ENCODE measurements around the gene FMOD. TPM values are rescaled to one million over a fixed set of nuclear protein-coding genes. Genes with fewer than 3 reads are reported as not detected.

FMOD gene
- total and polyA plus RNA-seq, 2 donors (not counting 1 experiment from before 2014, with no cell fraction given) = 3.3 to 9.0 TPM

DNA sequence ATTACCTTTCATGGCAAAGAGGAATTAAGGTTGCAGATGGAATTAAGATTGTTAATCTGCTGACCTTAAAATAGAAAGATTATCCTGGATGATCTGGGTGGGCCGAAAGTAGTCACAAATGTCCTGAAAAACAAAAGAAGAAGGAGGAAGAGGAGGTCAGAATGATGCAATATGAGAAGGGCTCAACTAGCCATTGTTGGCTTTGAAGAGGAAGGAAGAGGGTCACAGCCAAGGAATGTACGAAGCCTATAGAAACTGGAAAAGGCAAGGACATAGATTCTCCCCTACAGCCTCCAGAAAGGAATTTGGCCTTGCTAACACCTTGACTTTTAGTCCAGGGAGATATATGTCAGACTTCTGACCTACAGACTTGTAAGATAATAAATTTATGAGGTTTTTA lies 39.4 kb upstream of the FMOD start:
- no peak overlapping the region for H3K4me3 ChIP-seq (replicated peaks in 1 of 4; ENCODE audit: control extremely low read depth in 1 of 4, insufficient read depth in 1 of 4, low read depth in 3 of 4, low read length in 4 of 4)
- DNase-seq (ENCODE audit: low read depth in 2 of 2) = no peak
- H4K20me1 ChIP-seq (ENCODE audit: control insufficient read depth, extremely low read depth, insufficient read depth, low read length) = no peaks in the 10 kb centered on the region
- H3K79me2 ChIP-seq (ENCODE audit: control insufficient read depth, insufficient read depth, low read length) = no peaks in the 10 kb centered on the region
- H3K27ac ChIP-seq (ENCODE audit: insufficient read depth, low read length) = no peak overlapping the region
- no peaks in the 10 kb centered on the region for H3K36me3 ChIP-seq (ENCODE audit: control insufficient read depth, insufficient read depth, low read length)
- H3K27me3 ChIP-seq (ENCODE audit: control insufficient read depth, insufficient read depth, low read length) = peaks cover 3% of the 10 kb centered on the region
- no peaks in the 10 kb centered on the region for H3K9me3 ChIP-seq (ENCODE audit: control insufficient read depth, insufficient read depth, low read depth, low read length)
- no peaks in the 10 kb centered on the region for H3K4me1 ChIP-seq (ENCODE audit: control insufficient read depth, extremely low read depth, insufficient read depth, low read length)
- H3K4me2 ChIP-seq (ENCODE audit: extremely low read depth, insufficient read depth, low read length) = no peak overlapping the region
- TF ChIP-seq CTCF (conservative IDR thresholded peaks at IDR 0.05 in 1 of 2, IDR thresholded peaks at IDR 0.05 in 1 of 2; ENCODE audit: low read depth in 1 of 2, low read length in 2 of 2) (no peak), EZH2 (IDR thresholded peaks at IDR 0.05; ENCODE audit: low read length, missing control alignments) (no peak)
- no peak overlapping the region for H2AFZ ChIP-seq (ENCODE audit: low read length)
- H3K9ac ChIP-seq (ENCODE audit: insufficient read depth, low read length) = no peak overlapping the region

GRCh38 chr1:203388683-203389082 lies 37.8 kb upstream of the FMOD start:
- Histone ChIP-seq H4K20me1 (ENCODE audit: control insufficient read depth, extremely low read depth, insufficient read depth, low read length) (no peaks in the 10 kb centered on the region), H3K4me3 (replicated peaks in 1 of 4; ENCODE audit: control extremely low read depth in 1 of 4, insufficient read depth in 1 of 4, low read depth in 3 of 4, low read length in 4 of 4) (no peak overlapping the region), H3K27ac (ENCODE audit: insufficient read depth, low read length) (no peak overlapping the region), H3K36me3 (ENCODE audit: control insufficient read depth, insufficient read depth, low read length) (no peaks in the 10 kb centered on the region), H3K4me2 (ENCODE audit: extremely low read depth, insufficient read depth, low read length) (no peak overlapping the region), H3K79me2 (ENCODE audit: control insufficient read depth, insufficient read depth, low read length) (no peaks in the 10 kb centered on the region), H3K9ac (ENCODE audit: insufficient read depth, low read length) (no peak overlapping the region), H3K27me3 (ENCODE audit: control insufficient read depth, insufficient read depth, low read length) (peaks cover 3% of the 10 kb centered on the region), H3K4me1 (ENCODE audit: control insufficient read depth, extremely low read depth, insufficient read depth, low read length) (no peaks in the 10 kb centered on the region), H3K9me3 (ENCODE audit: control insufficient read depth, insufficient read depth, low read depth, low read length) (no peaks in the 10 kb centered on the region), H2AFZ (ENCODE audit: low read length) (no peak overlapping the region)
- no peak for DNase-seq (ENCODE audit: low read depth in 2 of 2)
- no peak for TF ChIP-seq CTCF (conservative IDR thresholded peaks at IDR 0.05 in 1 of 2, IDR thresholded peaks at IDR 0.05 in 1 of 2; ENCODE audit: low read depth in 1 of 2, low read length in 2 of 2)
- no peak for TF ChIP-seq EZH2 (IDR thresholded peaks at IDR 0.05; ENCODE audit: low read length, missing control alignments)

GRCh38 chr1:203382026-203382425 lies 31.1 kb upstream of the FMOD start:
- Histone ChIP-seq H3K27ac (ENCODE audit: insufficient read depth, low read length) (no peak overlapping the region), H4K20me1 (ENCODE audit: control insufficient read depth, extremely low read depth, insufficient read depth, low read length) (no peaks in the 10 kb centered on the region), H3K27me3 (ENCODE audit: control insufficient read depth, insufficient read depth, low read length) (peaks cover 7% of the 10 kb centered on the region), H3K79me2 (ENCODE audit: control insufficient read depth, insufficient read depth, low read length) (no peaks in the 10 kb centered on the region), H3K9me3 (ENCODE audit: control insufficient read depth, insufficient read depth, low read depth, low read length) (no peaks in the 10 kb centered on the region), H3K4me2 (ENCODE audit: extremely low read depth, insufficient read depth, low read length) (no peak overlapping the region), H2AFZ (ENCODE audit: low read length) (no peak overlapping the region), H3K36me3 (ENCODE audit: control insufficient read depth, insufficient read depth, low read length) (no peaks in the 10 kb centered on the region), H3K4me1 (ENCODE audit: control insufficient read depth, extremely low read depth, insufficient read depth, low read length) (peaks cover 4% of the 10 kb centered on the region), H3K9ac (ENCODE audit: insufficient read depth, low read length) (no peak overlapping the region), H3K4me3 (replicated peaks in 1 of 4; ENCODE audit: control extremely low read depth in 1 of 4, insufficient read depth in 1 of 4, low read depth in 3 of 4, low read length in 4 of 4) (no peak overlapping the region)
- DNase-seq (ENCODE audit: low read depth in 2 of 2) = no peak
- no peak for TF ChIP-seq EZH2 (IDR thresholded peaks at IDR 0.05; ENCODE audit: low read length, missing control alignments)
- TF ChIP-seq CTCF (conservative IDR thresholded peaks at IDR 0.05 in 1 of 2, IDR thresholded peaks at IDR 0.05 in 1 of 2; ENCODE audit: low read depth in 1 of 2, low read length in 2 of 2) = no peak
